ENCODE measurements around the gene PPP1R14C. TPM values are rescaled to one million over a fixed set of nuclear protein-coding genes. Genes with fewer than 3 reads are reported as not detected.

PPP1R14C gene
- total and polyA plus RNA-seq, 2 donors (not counting 3 experiments of a cell fraction or from before 2014, with no cell fraction given) = not detected

- H4K20me1 ChIP-seq (replicated peaks; ENCODE audit: control insufficient read depth, extremely low read depth, insufficient read depth, low read length) = no peaks in the 10 kb centered on the region
- CTCF ChIA-PET = no interaction called here
- dilution Hi-C loops (cut with MboI; ENCODE audit: extremely low pct_ligation_motif_present, low sequenced_read_pairs) = no loop called here
- H3K27ac ChIP-seq (ENCODE audit: insufficient read depth, low read depth, low read length) = no peak overlapping the region
- H3K4me1 ChIP-seq (ENCODE audit: control insufficient read depth, extremely low read depth, insufficient read depth, low read length) = no peaks in the 10 kb centered on the region
- no peak overlapping the region for H3K4me3 ChIP-seq (replicated peaks in 1 of 3; ENCODE audit: insufficient read depth in 1 of 3, low read depth in 1 of 3, low read length in 3 of 3)
- POLR2A ChIA-PET = no interaction called here
- no peaks in the 10 kb centered on the region for H3K27me3 ChIP-seq (ENCODE audit: control insufficient read depth in 2 of 2, insufficient read depth in 2 of 2, low read length in 2 of 2)
- DNase-seq (ENCODE audit: low read depth, low spot score) (no peak), FAIRE-seq (no peak)
- H3K36me3 ChIP-seq (ENCODE audit: control insufficient read depth in 2 of 2, extremely low read depth in 1 of 2, insufficient read depth in 2 of 2, low read length in 2 of 2) = no peaks in the 10 kb centered on the region
- BruUV-seq (replicated peaks) = no TSS peak
- H3K9me1 ChIP-seq (replicated peaks; ENCODE audit: control insufficient read depth, extremely low read depth, insufficient read depth, low read length) = no peaks in the 10 kb centered on the region
- no peaks in the 10 kb centered on the region for H3K79me2 ChIP-seq (ENCODE audit: control insufficient read depth, insufficient read depth, low read length)
- intact Hi-C loops (cut with micrococcal nuclease) = no loop called here
- no peak overlapping the region for H3K4me2 ChIP-seq (ENCODE audit: insufficient read depth, low read length)
- H3K9me3 ChIP-seq (replicated peaks; ENCODE audit: control insufficient read depth, insufficient read depth, low read length) = no peaks in the 10 kb centered on the region
- no peak overlapping the region for H3K9ac ChIP-seq (replicated peaks; ENCODE audit: extremely low read depth, insufficient read depth, low read length)
- TF ChIP-seq CTCF (IDR thresholded peaks at IDR 0.05; ENCODE audit: extremely low read depth in 1 of 2, insufficient read depth in 1 of 2, low read depth in 1 of 2, low read length in 2 of 2) (no peak), POLR2A (IDR thresholded peaks at IDR 0.05; ENCODE audit: low read depth, low read length) (no peak), POLR2AphosphoS5 (IDR thresholded peaks at IDR 0.05; ENCODE audit: insufficient read depth, low read depth, low read length) (no peak), MYC (IDR thresholded peaks at IDR 0.05; ENCODE audit: low read depth, low read length) (no peak), GATA2 (IDR thresholded peaks at IDR 0.05; ENCODE audit: insufficient read depth, insufficient read length, low read depth, low read length) (no peak), JUN (IDR thresholded peaks at IDR 0.05; ENCODE audit: borderline replicate concordance, insufficient read depth, insufficient read length, low read depth) (no peak), FOS (IDR thresholded peaks at IDR 0.05; ENCODE audit: borderline replicate concordance, insufficient read depth, low read length) (no peak), EZH2 (IDR thresholded peaks at IDR 0.05; ENCODE audit: borderline replicate concordance, low read depth, low read length, severe bottlenecking) (no peak), MAX (IDR thresholded peaks at IDR 0.05; ENCODE audit: insufficient read depth, insufficient read length) (no peak)
- H2AFZ ChIP-seq (ENCODE audit: low read depth, low read length) = no peak overlapping the region
These were observed 18.6 kb upstream of the PPP1R14C start for GRCh38 chr6:150124235-150124634.

Measured in endothelial cell of umbilical vein (primary cell).